GM19463 (cell line): Measurements from ENCODE around the gene PRSS57.

ENCODE experiments used
- ATAC-seq: cut with Tn5 transposase; IDR thresholded peaks from one replicate; pipeline ENCODE4 v1.9.1; 2021; ENCODE audit warnings: mild to moderate bottlenecking, moderate library complexity; ENCODE audit not compliant: unreplicated experiment

PRSS57 gene

DNA sequence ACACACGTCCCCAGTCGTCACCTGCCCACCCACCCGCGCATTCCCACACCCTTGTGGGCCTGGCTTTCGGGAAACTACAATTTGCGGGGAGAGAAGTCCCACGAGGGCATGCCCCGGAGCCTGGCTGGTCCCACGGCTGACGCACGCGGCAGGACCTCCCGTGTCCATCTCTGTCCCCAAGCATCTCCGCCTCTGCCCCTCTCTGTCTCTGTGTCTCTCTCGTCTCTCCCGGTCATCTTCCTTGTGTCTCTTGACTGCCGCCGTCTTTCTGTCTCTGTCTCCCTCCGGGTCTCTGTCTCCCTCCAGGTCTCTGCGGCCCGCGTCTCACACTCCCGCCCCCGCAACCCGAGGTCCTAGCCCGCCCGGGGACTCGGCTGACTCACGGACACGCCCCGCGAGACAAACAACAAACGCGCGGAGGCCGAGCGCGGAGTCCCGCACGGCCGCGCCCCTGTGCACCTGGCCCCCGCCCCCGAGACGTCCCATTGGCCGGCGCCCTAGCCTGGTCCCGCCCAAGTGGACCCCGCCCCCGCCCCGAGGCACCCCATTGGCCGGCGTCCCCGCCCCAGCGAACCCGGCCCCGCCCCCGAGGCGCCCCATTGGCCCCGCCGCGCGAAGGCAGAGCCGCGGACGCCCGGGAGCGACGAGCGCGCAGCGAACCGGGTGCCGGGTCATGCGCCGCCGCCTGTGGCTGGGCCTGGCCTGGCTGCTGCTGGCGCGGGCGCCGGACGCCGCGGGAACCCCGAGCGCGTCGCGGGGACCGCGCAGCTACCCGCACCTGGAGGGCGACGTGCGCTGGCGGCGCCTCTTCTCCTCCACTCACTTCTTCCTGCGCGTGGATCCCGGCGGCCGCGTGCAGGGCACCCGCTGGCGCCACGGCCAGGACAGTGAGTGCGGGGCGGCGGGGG lies 55.7 kb downstream of the PRSS57 start, which contains the start of gene FGF22:
TSS of gene FGF22 (plus strand) at position 627 of the 908 bp plus-strand sequence. CDS start at position 674, 47 bp downstream.
- peak; percentile 63 for ATAC-seq

DNA sequence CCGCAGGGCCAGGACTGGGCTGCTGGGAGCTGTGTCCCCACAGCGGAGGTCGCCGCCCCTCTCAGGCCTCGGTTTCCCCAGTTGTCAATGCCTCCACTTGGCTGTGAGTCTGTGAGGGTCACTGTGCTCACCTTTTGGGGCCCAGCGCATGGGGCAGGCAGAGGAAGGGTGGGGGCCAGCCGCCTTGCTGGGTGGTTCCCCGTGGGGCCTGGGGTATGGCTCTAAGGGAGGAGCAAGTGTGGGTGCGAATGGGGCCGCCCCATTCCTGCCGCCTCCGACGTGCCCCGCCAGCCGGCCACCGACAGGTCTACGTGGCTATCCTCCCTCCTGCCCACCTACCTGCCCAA lies 56.4 kb downstream of the PRSS57 start:
- ATAC-seq, result no peak
